Heart left ventricle (tissue), 16 donors: ENCODE data around the gene SNRPA1. TPM values are rescaled to one million over a fixed set of nuclear protein-coding genes. Genes with fewer than 3 reads are reported as not detected.

Experiments
- ATAC-seq, 4 donors: fragments of 200-7000 bp; cut with Tn5 transposase; one replicate each; pipeline ENCODE4 v1.9.1; 2020 to 2022; ENCODE audit warnings: moderate library complexity in 4 of 4, mild to moderate bottlenecking in 3 of 4, moderate number of reproducible peaks in 1 of 4
- DNase-seq, 5 donors: peaks; one replicate each; pipeline ENCODE4 v3.0.0-alpha.2; 2020
- H3K27ac ChIP-seq, 12 donors: fragments of 200-600 bp; sonication (generic) in 4 of 12; one replicate each; pipeline versions ENCODE4 v1.5.0 to v1.8.0; 2016 to 2022; ENCODE audit warnings: mild to moderate bottlenecking in 2 of 12
- H3K27me3 ChIP-seq, 9 donors: fragments of 200-600 bp; sonication (generic) in 2 of 9; one replicate each; pipeline versions ENCODE4 v1.5.1 to v1.8.0; 2016 to 2022; ENCODE audit warnings: mild to moderate bottlenecking in 3 of 9
- H3K36me3 ChIP-seq, 9 donors: fragments of 200-600 bp; sonication (generic) in 2 of 9; one replicate each; pipeline versions ENCODE4 v1.5.0 to v1.8.0; 2018 to 2022; ENCODE audit warnings: mild to moderate bottlenecking in 2 of 9
- H3K4me1 ChIP-seq, 12 donors: fragments of 200-600 bp; sonication (generic) in 4 of 12; one replicate each; pipeline versions ENCODE4 v1.5.0 to v1.8.0; 2016 to 2022; ENCODE audit warnings: mild to moderate bottlenecking in 3 of 12
- H3K4me3 ChIP-seq, 12 donors: fragments of 200-600 bp; sonication (generic) in 4 of 12; one replicate each; pipeline versions ENCODE4 v1.5.0 to v1.8.0; 2017 to 2022; ENCODE audit warnings: mild to moderate bottlenecking in 9 of 12, moderate library complexity in 4 of 12
- H3K9me3 ChIP-seq, 12 donors: fragments of 200-600 bp; sonication (generic) in 4 of 12; one replicate each; pipeline versions ENCODE4 v1.5.0 to v1.8.0; 2016 to 2022; ENCODE audit warnings: mild to moderate bottlenecking in 1 of 12
- POLR2A ChIP-seq, 2 donors: fragments of 450-650 bp; IDR thresholded peaks; one replicate each; pipeline ENCODE4 v1.6.1; 2017; ENCODE audit warnings: antibody characterized with exemption in 2 of 2, mild to moderate bottlenecking in 2 of 2, moderate library complexity in 2 of 2
- WGBS, 4 donors: extraction: QIAGEN DNeasy Blood & Tissue Kit in 2 of 4; methylation state at CpG; one replicate each; pipeline versions ENCODE4 v1.1.5 to v1.1.7; 2013 to 2018; 5-methylcytosine and 5-hydroxymethylcytosine counted together
- intact Hi-C, 10 donors: fragments of 100-400 bp; cut with DNase I; formaldehyde crosslinking; loops; one replicate each; pipeline versions ENCODE4 v1.11.1 to v1.14.2; 2022
- polyA plus RNA-seq, 2 donors: library from polyadenylated mRNA; stranded (reverse); fragments of 200-250 nt; gene quantifications; one replicate each; pipeline ENCODE4 v1.2.3, GENCODE V29; 2013
- total RNA-seq, 9 donors: library from RNA; depleted of rRNA in 2 of 9; stranded (reverse); fragments of >200 nt in 2 of 9; fragmentation: NEBNext Ultra II Directional in 3 of 9; extraction: Animal tissue kit (Norgen Biotek cat#: 25700) in 3 of 9; gene quantifications; one replicate each; pipeline versions ENCODE4 v1.1.0 to v1.2.4, GENCODE V29; 2016 to 2023
- TF ChIP-seq, protein P1 (sequence below), 12 donors: fragments of 200-600 bp; sonication (generic) in 4 of 12; IDR thresholded peaks; one replicate each; pipeline versions ENCODE4 v1.5.0 to v1.8.0; 2018 to 2022; ENCODE audit warnings: antibody characterized with exemption in 12 of 12, mild to moderate bottlenecking in 5 of 12
- donor health status: ischemic (EF 13 %, LVEDD 7.1; RV severe dilation, severe dysfunction).
- donor health status: healthy with polysubstance abuse.
- donor health status: DM: no; HTN: yes; CAD: no.
- donor health status: DM: no; HTN: no; CAD: no.
- donor health status: ischemic (EF 25% LVEDD 6.9; RV normal size, moderate dysfunction).
- donor health status: ischemic (EF 25% LVEDD 5.7; RV mildly dilated, moderate dysfunction).
- donor health status: healthy.
- donor health status: DM: yes; HTN: yes; CAD: no.
- donor health status: ischemic (EF 35%, LVEDD 5.7; RV mildly dilated, moderate dysfunction).
- donor health status: nonischemic (EF 11% LVEDD 7.7; RV severe dilation, severe dysfunction).
- donor health status: DM: yes; HTN: yes; CAD: no.
- donor health status: PGD.
- donor health status: ischemic (EF 29% LVEDD 5.4; RV normal size, mild dysfunction).
- donor health status: nonischemic (EF 23%, LVEDD 6.1; RV moderate dilation, normal function).

Gene SNRPA1
- total and polyA plus RNA-seq, 11 donors: 17.6 to 57.8 (median 30.2) TPM

DNA sequence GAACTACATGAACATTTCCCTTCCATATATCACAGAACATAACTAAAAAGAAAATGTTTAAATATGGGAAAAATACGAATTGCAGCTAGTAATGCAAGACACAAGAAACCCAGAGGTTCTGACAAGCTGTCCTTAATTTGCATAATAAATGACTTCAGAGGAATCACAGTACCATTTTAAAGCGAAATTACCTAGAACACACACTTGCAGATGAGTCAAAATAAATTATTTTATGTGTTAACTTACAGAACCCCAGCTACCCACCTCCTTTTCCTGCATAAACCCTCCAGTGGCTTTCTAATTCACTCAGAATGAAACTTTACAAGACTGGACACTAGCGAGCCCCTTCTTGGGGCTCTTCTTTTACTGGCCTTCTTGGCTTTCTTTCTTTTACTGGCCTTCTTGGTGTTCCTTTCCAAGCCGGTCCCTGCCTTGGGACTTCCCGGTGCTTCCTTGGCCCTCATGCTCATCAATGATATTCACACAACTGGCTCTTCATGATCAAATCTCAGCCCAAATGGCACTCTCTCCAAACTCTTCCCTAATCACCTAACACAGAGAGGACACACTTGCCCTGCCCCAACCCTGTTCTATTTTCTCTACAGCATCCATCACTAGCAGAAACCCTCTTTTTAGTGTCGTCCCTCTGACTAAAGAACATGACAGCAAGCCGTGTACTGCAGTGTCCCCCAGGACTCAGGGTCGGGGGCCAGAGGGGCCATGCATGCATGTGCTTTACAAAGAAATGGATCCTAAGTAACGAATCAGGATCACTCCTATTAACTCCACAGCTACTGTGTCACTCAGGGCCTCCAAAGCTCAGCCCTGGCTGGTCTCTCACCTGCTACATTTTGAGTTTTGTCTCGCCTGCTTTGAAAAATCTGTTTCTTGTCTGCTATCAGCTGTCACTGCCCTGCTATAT lies 48.0 kb downstream of the SNRPA1 start:
- Histone ChIP-seq H3K4me1 (peaks cover 0 to 86% (median 71%) of the 10 kb centered on the region in 12 donors), H3K9me3 (no peaks in the 10 kb centered on the region), H3K4me3 (peak overlapping the region in 2 of 12 donors; percentile 9 to 96), H3K36me3 (peaks cover 0 to 20% (median 4%) of the 10 kb centered on the region in 9 donors), H3K27ac (peak overlapping the region in 4 of 12 donors; percentile 13 to 47 (median 30)), H3K27me3 (no peaks in the 10 kb centered on the region)
- DNase-seq: no peak
- TF ChIP-seq, protein P1, sequence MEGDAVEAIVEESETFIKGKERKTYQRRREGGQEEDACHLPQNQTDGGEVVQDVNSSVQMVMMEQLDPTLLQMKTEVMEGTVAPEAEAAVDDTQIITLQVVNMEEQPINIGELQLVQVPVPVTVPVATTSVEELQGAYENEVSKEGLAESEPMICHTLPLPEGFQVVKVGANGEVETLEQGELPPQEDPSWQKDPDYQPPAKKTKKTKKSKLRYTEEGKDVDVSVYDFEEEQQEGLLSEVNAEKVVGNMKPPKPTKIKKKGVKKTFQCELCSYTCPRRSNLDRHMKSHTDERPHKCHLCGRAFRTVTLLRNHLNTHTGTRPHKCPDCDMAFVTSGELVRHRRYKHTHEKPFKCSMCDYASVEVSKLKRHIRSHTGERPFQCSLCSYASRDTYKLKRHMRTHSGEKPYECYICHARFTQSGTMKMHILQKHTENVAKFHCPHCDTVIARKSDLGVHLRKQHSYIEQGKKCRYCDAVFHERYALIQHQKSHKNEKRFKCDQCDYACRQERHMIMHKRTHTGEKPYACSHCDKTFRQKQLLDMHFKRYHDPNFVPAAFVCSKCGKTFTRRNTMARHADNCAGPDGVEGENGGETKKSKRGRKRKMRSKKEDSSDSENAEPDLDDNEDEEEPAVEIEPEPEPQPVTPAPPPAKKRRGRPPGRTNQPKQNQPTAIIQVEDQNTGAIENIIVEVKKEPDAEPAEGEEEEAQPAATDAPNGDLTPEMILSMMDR (IDR thresholded peaks at IDR 0.05): no peak
- 69 to 78% (median 73%) methylated on average over 10 of the region's 10 CpGs for WGBS, 4 donors
- ATAC-seq: no peak
- intact Hi-C loops: loop anchor here in 6 of 10 donors (5.0 to 10.0 kb wide), 5 partner anchors 52 to 80 kb away; no protein-coding TSS in a partner anchor

DNA sequence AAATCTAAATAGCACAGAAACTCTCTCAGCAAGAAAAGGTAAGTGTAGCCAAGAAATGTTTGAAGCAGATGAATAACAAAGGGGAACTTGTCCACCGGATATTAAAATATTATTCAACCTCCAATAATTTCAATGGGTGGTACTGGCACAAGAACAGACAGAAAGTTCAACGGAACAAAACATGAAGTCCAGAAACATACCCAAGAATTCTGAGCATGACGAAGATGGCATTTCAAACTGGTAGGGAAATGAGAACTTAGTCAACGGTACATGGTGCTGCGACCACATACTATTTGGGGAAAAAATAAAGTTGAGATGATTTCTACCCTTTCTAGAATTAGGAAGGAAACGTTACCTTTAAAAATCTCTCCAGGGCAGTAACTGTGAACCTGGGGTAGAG lies 48.7 kb downstream of the SNRPA1 start:
- DNase-seq: no peak
- Histone ChIP-seq H3K9me3 (no peaks in the 10 kb centered on the region), H3K4me3 (peak overlapping the region in 2 of 12 donors; percentile 9 to 96), H3K27ac (peak overlapping the region in 3 of 12 donors; percentile 13 to 42 (median 17)), H3K4me1 (peaks cover 0 to 93% (median 78%) of the 10 kb centered on the region in 12 donors), H3K36me3 (peaks cover 0 to 20% (median 4%) of the 10 kb centered on the region in 9 donors), H3K27me3 (no peaks in the 10 kb centered on the region)
- WGBS, 4 donors: 63 to 77% (median 73%) methylated on average over 6 of the region's 6 CpGs
- intact Hi-C loops: loop anchor here in 6 of 10 donors (5.0 to 10.0 kb wide), 5 partner anchors 52 to 79 kb away; no protein-coding TSS in a partner anchor
- no peak for ATAC-seq
- TF ChIP-seq, protein P1 (IDR thresholded peaks at IDR 0.05): no peak
- TF ChIP-seq POLR2A (IDR thresholded peaks at IDR 0.05): no peak

DNA sequence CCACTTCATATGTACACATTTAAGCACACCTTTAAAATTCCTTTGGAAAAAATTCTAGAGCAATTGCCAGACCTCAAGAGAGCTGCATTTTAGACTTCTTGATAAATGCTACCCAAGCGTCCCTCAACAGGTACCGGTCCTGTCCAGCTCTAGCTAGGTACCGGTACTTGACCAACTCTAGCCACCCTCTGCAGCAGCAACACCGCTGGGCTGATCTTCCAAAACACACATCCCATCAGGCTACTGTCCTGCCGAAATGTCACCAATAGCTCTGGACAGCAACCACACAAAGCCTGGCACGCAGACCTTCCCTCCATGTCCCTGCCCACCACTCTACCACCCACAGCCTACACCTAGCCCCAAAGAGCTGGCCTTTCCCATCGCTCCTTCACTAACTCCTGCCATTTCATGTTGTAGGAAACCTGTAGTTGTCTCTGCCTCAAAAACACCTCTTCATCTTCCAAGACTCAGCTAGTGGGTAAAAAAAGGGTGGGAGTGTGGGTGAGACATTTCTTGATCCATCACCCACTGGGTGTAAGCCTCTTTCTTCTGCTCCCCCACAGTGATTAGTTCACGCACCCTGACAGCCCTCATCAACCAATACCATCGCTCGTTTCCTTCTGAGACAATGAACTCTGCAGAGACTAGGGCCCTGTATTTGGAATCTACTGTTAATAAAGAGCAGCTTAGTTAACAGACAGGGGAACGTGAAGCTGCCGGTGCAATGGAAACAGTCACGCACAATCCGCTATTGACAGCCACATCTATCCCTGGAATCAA lies 50.0 kb downstream of the SNRPA1 start:
- no peak for TF ChIP-seq POLR2A (IDR thresholded peaks at IDR 0.05)
- TF ChIP-seq, protein P1 (IDR thresholded peaks at IDR 0.05): no peak
- ATAC-seq: no peak
- intact Hi-C loops: loop anchor here in 8 of 10 donors (5.0 to 10.0 kb wide), 7 partner anchors 38 to 78 kb away; no protein-coding TSS in a partner anchor
- DNase-seq: no peak
- no peak overlapping the region for H3K4me3 ChIP-seq
- H3K36me3 ChIP-seq: peaks cover 0 to 20% (median 4%) of the 10 kb centered on the region in 9 donors
- H3K27me3 ChIP-seq: no peaks in the 10 kb centered on the region
- peak overlapping the region in 1 of 12 donors; percentile 70 for H3K27ac ChIP-seq
- H3K9me3 ChIP-seq: no peaks in the 10 kb centered on the region
- WGBS, 4 donors: 89 to 92% (median 90%) methylated on average over 14 of the region's 14 CpGs
- peaks cover 0 to 100% (median 81%) of the 10 kb centered on the region in 12 donors for H3K4me1 ChIP-seq
